ENCODE results near the gene SCML2.
"Not testable (repeated sequence)": the region's sequence is repeated elsewhere in the genome, so short reads cannot be mapped to it uniquely, and the experiment has no call there.

SCML2 gene

GRCh38 chrX:18354369-18355223, at the start of gene SCML2:
TSS of gene SCML2 (minus strand) at chrX:18354688. CDS start at chrX:18334071, 20,617 bp downstream.
- peak; percentile 38 for DNase-seq

GRCh38 chrX:18401848-18402213, 47.3 kb upstream of the SCML2 start:
- DNase-seq = no peak

GRCh38 chrX:18394477-18394876, 40.0 kb upstream of the SCML2 start:
- DNase-seq = no peak

GRCh38 chrX:18390941-18391538, 36.6 kb upstream of the SCML2 start:
- peak; percentile 70 for DNase-seq

GRCh38 chrX:18389966-18390365, 35.5 kb upstream of the SCML2 start:
- DNase-seq = no peak

- DNase-seq = peak; percentile 40
These were observed 23.3 kb upstream of the SCML2 start for GRCh38 chrX:18377796-18378195.

- not testable (repeated sequence) for DNase-seq
These were observed 20.8 kb upstream of the SCML2 start for GRCh38 chrX:18375131-18375805.

GRCh38 chrX:18369096-18369495, 14.6 kb upstream of the SCML2 start:
- DNase-seq = not testable (repeated sequence)

- DNase-seq = no peak
These were observed 13.9 kb upstream of the SCML2 start for GRCh38 chrX:18368402-18368801.

- no peak for DNase-seq
These were observed 6.4 kb upstream of the SCML2 start for GRCh38 chrX:18360867-18361266.

- DNase-seq = peak; percentile 5
These were observed 538 bp downstream of the SCML2 start for GRCh38 chrX:18353931-18354368.

- DNase-seq = no peak
These were observed 2.7 kb downstream of the SCML2 start for GRCh38 chrX:18351784-18352183.

- DNase-seq = no peak
These were observed 6.4 kb downstream of the SCML2 start for GRCh38 chrX:18348047-18348446.

GRCh38 chrX:18309401-18309800, 45.1 kb downstream of the SCML2 start:
- no peak for DNase-seq

GRCh38 chrX:18297251-18297650, 57.2 kb downstream of the SCML2 start:
- DNase-seq = no peak

- DNase-seq = no peak
These were observed 59.6 kb downstream of the SCML2 start for GRCh38 chrX:18294893-18295292.

- no peak for DNase-seq
These were observed 63.4 kb downstream of the SCML2 start for GRCh38 chrX:18291006-18291545.

- no peak for DNase-seq
These were observed 64.3 kb downstream of the SCML2 start for GRCh38 chrX:18290200-18290599.

GRCh38 chrX:18288716-18289115, 65.8 kb downstream of the SCML2 start:
- DNase-seq = no peak

- DNase-seq = no peak
These were observed 68.1 kb downstream of the SCML2 start for GRCh38 chrX:18286322-18286831.

- no peak for DNase-seq
These were observed 76.0 kb downstream of the SCML2 start for GRCh38 chrX:18278449-18278848.

GRCh38 chrX:18272222-18272621, 82.3 kb downstream of the SCML2 start:
- no peak for DNase-seq

- DNase-seq = no peak
These were observed 82.8 kb downstream of the SCML2 start for GRCh38 chrX:18271725-18272124.

All from stimulated activated CD4-positive, alpha-beta T cell treated with anti-CD3 and anti-CD28 coated beads, Interleukin-4, amount 100 ng/mL, for 24 hours (primary cell).